ENCODE data around the gene ATAT1.

The ATAT1 gene

GRCh38 chr6:30686908-30687658 lies 60.4 kb downstream of the ATAT1 start:
- no peaks in the 10 kb centered on the region for H3K9me3 Mint-ChIP-seq
- H3K36me3 Mint-ChIP-seq (ENCODE audit: low read depth): peaks cover 13% of the 10 kb centered on the region
- TF ChIP-seq CTCF (IDR thresholded peaks at IDR 0.05): no peak
- DNase-seq: peak; percentile 92
- peak overlapping the region; percentile 93 for H3K4me3 Mint-ChIP-seq
- peaks cover 86% of the 10 kb centered on the region for H3K4me1 Mint-ChIP-seq
- peak overlapping the region; percentile 95 for H3K27ac Mint-ChIP-seq
- no peaks in the 10 kb centered on the region for H3K27me3 Mint-ChIP-seq (ENCODE audit: low read depth, poor library complexity)

- DNase-seq: no peak
- no peaks in the 10 kb centered on the region for H3K27me3 Mint-ChIP-seq (ENCODE audit: low read depth, poor library complexity)
- no peak for TF ChIP-seq CTCF (IDR thresholded peaks at IDR 0.05)
- no peaks in the 10 kb centered on the region for H3K9me3 Mint-ChIP-seq
- H3K4me3 Mint-ChIP-seq: peak overlapping the region; percentile 93
- H3K4me1 Mint-ChIP-seq: peaks cover 82% of the 10 kb centered on the region
- H3K27ac Mint-ChIP-seq: peak overlapping the region; percentile 95
- peaks cover 12% of the 10 kb centered on the region for H3K36me3 Mint-ChIP-seq (ENCODE audit: low read depth)
These were observed 61.2 kb downstream of the ATAT1 start for GRCh38 chr6:30687659-30688431.

GRCh38 chr6:30688569-30688968 lies 61.9 kb downstream of the ATAT1 start:
- peaks cover 75% of the 10 kb centered on the region for H3K4me1 Mint-ChIP-seq
- H3K9me3 Mint-ChIP-seq: no peaks in the 10 kb centered on the region
- peak overlapping the region; percentile 93 for H3K4me3 Mint-ChIP-seq
- no peak overlapping the region for H3K27ac Mint-ChIP-seq
- peaks cover 12% of the 10 kb centered on the region for H3K36me3 Mint-ChIP-seq (ENCODE audit: low read depth)
- TF ChIP-seq CTCF (IDR thresholded peaks at IDR 0.05): no peak
- DNase-seq: no peak
- no peaks in the 10 kb centered on the region for H3K27me3 Mint-ChIP-seq (ENCODE audit: low read depth, poor library complexity)

- H3K4me3 Mint-ChIP-seq: peak overlapping the region; percentile 93
- no peaks in the 10 kb centered on the region for H3K9me3 Mint-ChIP-seq
- DNase-seq: no peak
- TF ChIP-seq CTCF (IDR thresholded peaks at IDR 0.05): no peak
- H3K27ac Mint-ChIP-seq: no peak overlapping the region
- H3K4me1 Mint-ChIP-seq: peaks cover 68% of the 10 kb centered on the region
- H3K36me3 Mint-ChIP-seq (ENCODE audit: low read depth): peaks cover 12% of the 10 kb centered on the region
- H3K27me3 Mint-ChIP-seq (ENCODE audit: low read depth, poor library complexity): no peaks in the 10 kb centered on the region
These were observed 62.6 kb downstream of the ATAT1 start for GRCh38 chr6:30689022-30689865.

- no peak for TF ChIP-seq CTCF (IDR thresholded peaks at IDR 0.05)
- H3K4me3 Mint-ChIP-seq: peak overlapping the region; percentile 93
These were observed 63.3 kb downstream of the ATAT1 start for GRCh38 chr6:30689985-30690384.

More at GRCh38 chr6:30689985-30690384, 63.3 kb downstream of the ATAT1 start:
- no peaks in the 10 kb centered on the region for H3K27me3 Mint-ChIP-seq (ENCODE audit: low read depth, poor library complexity)
- H3K9me3 Mint-ChIP-seq: no peaks in the 10 kb centered on the region
- no peak for DNase-seq
- H3K36me3 Mint-ChIP-seq (ENCODE audit: low read depth): peaks cover 10% of the 10 kb centered on the region
- H3K4me1 Mint-ChIP-seq: peaks cover 63% of the 10 kb centered on the region
- peak overlapping the region; percentile 97 for H3K27ac Mint-ChIP-seq

Data from nephron progenitor cell (in vitro differentiated cells).